ENCODE measurements around the gene MUC15. TPM values are rescaled to one million over a fixed set of nuclear protein-coding genes. Genes with fewer than 3 reads are reported as not detected.

Gene MUC15
- total RNA-seq, 4 donors from 2014 or later, result not detected

DNA sequence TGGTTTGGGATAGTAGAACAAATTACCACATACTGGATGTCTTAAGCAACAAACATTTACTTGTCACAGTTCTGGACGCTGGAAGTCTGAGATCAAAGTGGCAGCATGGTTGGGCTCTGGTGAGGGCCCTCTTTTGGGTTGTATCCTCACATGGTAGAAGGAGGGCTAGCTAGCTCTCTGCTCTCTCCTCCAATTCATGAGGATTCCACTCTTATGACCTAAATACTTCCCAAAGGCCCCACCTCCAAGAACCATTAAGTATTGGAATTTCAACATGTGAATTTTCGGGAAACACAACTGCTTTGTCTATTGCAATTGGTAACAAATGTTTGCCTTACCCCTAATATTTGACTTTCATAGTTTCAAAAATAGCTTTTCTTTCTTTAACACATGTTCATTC is 52.6 kb downstream of the MUC15 start:
- Histone ChIP-seq H3K9me3 (no peaks in the 10 kb centered on the region), H3K36me3 (no peaks in the 10 kb centered on the region), H3K27ac (no peak overlapping the region), H3K4me1 (peaks cover 0 to 8% (median 0%) of the 10 kb centered on the region in 4 donors), H3K27me3 (no peaks in the 10 kb centered on the region), H3K4me3 (no peak overlapping the region)
- WGBS, 2 donors, result 70% methylated on average over 2 of the region's 2 CpGs
- DNase-seq (ENCODE audit: low spot score in 2 of 2), result no peak
- no peak for TF ChIP-seq POLR2A (IDR thresholded peaks at IDR 0.05)

DNA sequence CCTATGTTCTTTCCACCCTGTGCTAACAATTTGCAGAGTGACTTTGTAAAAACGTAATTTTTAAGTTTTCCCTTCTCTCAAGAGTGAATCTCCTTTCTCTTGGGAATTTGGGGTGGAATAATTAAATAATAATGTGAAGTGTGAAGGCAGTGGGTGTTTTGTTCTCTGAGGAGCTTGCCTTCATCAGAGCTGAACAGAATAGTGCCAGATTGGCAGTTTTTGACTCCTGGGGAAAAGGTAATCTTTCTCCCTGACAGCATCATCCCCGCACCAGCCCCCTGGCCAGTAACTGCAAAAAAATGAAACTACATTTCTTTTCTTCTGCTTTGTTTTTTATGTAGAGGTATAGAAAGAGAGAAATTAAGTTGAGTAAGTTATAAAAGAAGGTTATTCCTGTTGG is 59.9 kb downstream of the MUC15 start:
- TF ChIP-seq, protein P1, sequence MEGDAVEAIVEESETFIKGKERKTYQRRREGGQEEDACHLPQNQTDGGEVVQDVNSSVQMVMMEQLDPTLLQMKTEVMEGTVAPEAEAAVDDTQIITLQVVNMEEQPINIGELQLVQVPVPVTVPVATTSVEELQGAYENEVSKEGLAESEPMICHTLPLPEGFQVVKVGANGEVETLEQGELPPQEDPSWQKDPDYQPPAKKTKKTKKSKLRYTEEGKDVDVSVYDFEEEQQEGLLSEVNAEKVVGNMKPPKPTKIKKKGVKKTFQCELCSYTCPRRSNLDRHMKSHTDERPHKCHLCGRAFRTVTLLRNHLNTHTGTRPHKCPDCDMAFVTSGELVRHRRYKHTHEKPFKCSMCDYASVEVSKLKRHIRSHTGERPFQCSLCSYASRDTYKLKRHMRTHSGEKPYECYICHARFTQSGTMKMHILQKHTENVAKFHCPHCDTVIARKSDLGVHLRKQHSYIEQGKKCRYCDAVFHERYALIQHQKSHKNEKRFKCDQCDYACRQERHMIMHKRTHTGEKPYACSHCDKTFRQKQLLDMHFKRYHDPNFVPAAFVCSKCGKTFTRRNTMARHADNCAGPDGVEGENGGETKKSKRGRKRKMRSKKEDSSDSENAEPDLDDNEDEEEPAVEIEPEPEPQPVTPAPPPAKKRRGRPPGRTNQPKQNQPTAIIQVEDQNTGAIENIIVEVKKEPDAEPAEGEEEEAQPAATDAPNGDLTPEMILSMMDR (IDR thresholded peaks at IDR 0.05), result no peak
- TF ChIP-seq EP300 (IDR thresholded peaks at IDR 0.05) (no peak), POLR2A (IDR thresholded peaks at IDR 0.05) (no peak)
- Histone ChIP-seq H3K4me3 (no peak overlapping the region), H3K9me3 (no peaks in the 10 kb centered on the region), H3K4me1 (no peaks in the 10 kb centered on the region), H3K36me3 (no peaks in the 10 kb centered on the region), H3K27me3 (no peaks in the 10 kb centered on the region), H3K27ac (no peak overlapping the region)
- 70 to 76% methylated on average over 2 of the region's 2 CpGs for WGBS, 2 donors
- no peak for DNase-seq (ENCODE audit: low spot score in 2 of 2)

DNA sequence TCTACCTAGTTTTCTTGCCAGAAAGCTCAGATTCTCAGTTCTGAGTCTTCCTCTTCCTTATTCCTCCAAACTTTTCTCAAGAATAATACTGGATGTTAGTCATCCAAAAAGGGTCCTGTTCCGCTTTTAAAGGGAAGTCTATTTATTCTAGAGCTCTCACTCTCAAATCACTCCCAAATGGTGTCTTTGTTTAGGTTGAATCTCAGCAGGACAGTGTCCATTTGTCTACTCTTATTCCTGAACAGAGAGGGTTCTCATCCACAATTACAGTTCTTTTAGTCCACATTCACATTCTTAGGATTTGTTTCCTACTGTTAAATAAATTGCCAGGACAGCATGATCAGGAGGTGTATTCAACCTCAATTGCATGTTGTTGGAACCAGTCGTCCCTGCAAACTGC is 61.3 kb downstream of the MUC15 start:
- Histone ChIP-seq H3K4me1 (no peaks in the 10 kb centered on the region), H3K27me3 (no peaks in the 10 kb centered on the region), H3K4me3 (no peak overlapping the region), H3K36me3 (no peaks in the 10 kb centered on the region), H3K27ac (no peak overlapping the region), H3K9me3 (no peaks in the 10 kb centered on the region)
- no peak for DNase-seq (ENCODE audit: low spot score in 2 of 2)
- no peak for TF ChIP-seq EP300 (IDR thresholded peaks at IDR 0.05)
- TF ChIP-seq, protein P1 (IDR thresholded peaks at IDR 0.05), result no peak
- no peak for TF ChIP-seq POLR2A (IDR thresholded peaks at IDR 0.05)
- 51 to 58% methylated on average over 2 of the region's 2 CpGs for whole genome bisulfite sequencing, 2 donors

DNA sequence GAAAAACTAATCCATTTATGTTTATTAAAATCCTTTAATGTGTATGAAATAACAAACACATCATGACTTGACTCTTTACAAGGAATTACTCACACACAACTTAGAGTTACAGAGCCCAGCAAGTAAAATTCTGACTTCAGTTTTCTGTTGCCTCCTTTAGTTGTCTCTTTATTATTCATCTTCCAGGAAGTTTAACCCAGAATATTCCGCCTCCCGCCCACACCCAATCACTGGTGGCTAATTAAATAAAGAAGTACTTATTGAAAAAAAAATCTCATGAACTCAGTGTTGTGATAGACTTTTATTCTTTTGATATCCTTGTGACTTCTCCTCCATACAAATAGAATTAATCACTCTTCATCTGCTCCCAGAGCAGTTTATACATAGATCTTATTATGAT is 61.9 kb downstream of the MUC15 start:
- TF ChIP-seq EP300 (IDR thresholded peaks at IDR 0.05), result no peak
- no peak for TF ChIP-seq POLR2A (IDR thresholded peaks at IDR 0.05)
- TF ChIP-seq, protein P1 (IDR thresholded peaks at IDR 0.05), result no peak
- 57 to 58% methylated on average over 2 of the region's 2 CpGs for WGBS, 2 donors

More for the DNA sequence above, 61.9 kb downstream of the MUC15 start:
- H3K27me3 ChIP-seq, result no peaks in the 10 kb centered on the region
- no peak overlapping the region for H3K27ac ChIP-seq
- H3K9me3 ChIP-seq, result no peaks in the 10 kb centered on the region
- DNase-seq (ENCODE audit: low spot score in 2 of 2), result no peak
- no peaks in the 10 kb centered on the region for H3K36me3 ChIP-seq
- no peaks in the 10 kb centered on the region for H3K4me1 ChIP-seq
- H3K4me3 ChIP-seq, result no peak overlapping the region

Other genes with a start within 250 kb of the MUC15 start
- gene ANO3, start 240.1 kb downstream of the MUC15 start, total RNA-seq, result 1 to 10 TPM in 1 of 4 donors, under 1 TPM in 3; 0.42 to 1.7 (median 0.74) TPM
- gene SLC5A12, start 149.8 kb upstream of the MUC15 start, total RNA-seq, result under 1 TPM; under 0.01 to 0.90 (median 0.53) TPM